ENCODE measurements around the gene CKLF.

- TF ChIP-seq, protein P1, sequence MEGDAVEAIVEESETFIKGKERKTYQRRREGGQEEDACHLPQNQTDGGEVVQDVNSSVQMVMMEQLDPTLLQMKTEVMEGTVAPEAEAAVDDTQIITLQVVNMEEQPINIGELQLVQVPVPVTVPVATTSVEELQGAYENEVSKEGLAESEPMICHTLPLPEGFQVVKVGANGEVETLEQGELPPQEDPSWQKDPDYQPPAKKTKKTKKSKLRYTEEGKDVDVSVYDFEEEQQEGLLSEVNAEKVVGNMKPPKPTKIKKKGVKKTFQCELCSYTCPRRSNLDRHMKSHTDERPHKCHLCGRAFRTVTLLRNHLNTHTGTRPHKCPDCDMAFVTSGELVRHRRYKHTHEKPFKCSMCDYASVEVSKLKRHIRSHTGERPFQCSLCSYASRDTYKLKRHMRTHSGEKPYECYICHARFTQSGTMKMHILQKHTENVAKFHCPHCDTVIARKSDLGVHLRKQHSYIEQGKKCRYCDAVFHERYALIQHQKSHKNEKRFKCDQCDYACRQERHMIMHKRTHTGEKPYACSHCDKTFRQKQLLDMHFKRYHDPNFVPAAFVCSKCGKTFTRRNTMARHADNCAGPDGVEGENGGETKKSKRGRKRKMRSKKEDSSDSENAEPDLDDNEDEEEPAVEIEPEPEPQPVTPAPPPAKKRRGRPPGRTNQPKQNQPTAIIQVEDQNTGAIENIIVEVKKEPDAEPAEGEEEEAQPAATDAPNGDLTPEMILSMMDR (IDR thresholded peaks at IDR 0.05): no peak
- TF ChIP-seq EZH2 (IDR thresholded peaks at IDR 0.05; ENCODE audit: borderline replicate concordance, insufficient read depth, low read depth, low read length, poor library complexity, severe bottlenecking): no peak
Measured at GRCh38 chr16:66507731-66508239, 44.6 kb upstream of the CKLF start.
